ENCODE results near the gene ERC2.

GRCh38 chr3:55746808-55747413, 721.4 kb downstream of the ERC2 start:
- peak; percentile 51 for TF ChIP-seq CTCF (IDR thresholded peaks at IDR 0.05; ENCODE audit: insufficient read depth, low read depth, low read length)
- TF ChIP-seq EZH2 (IDR thresholded peaks at IDR 0.05; ENCODE audit: insufficient read depth, low read length), result no peak

Measured in astrocyte (in vitro differentiated cells and primary cell).